Colonic mucosa (tissue), 2 donors: ENCODE results near the gene KANK3. TPM values are rescaled to one million over a fixed set of nuclear protein-coding genes. Genes with fewer than 3 reads are reported as not detected.
A peak's percentile ranks its signal among the peaks of the same experiment; 100 is the strongest.

Source experiments
- microRNA-seq: library from miRNA; unstranded; fragments of <30 nt; microRNA quantifications from one replicate; pipeline ENCODE4, GENCODE V29; 2019
- total RNA-seq, 2 donors: library from RNA; stranded (reverse); fragmentation: NEBNext Ultra II Directional in 1 of 2; extraction: Animal tissue kit (Norgen Biotek cat#: 25700) in 1 of 2; gene quantifications; one replicate each; pipeline ENCODE4 v1.2.1, GENCODE V29; 2021
- donor health status: DM: no; HTN: no; CAD: no.
- donor health status: DM: no; HTN: no; CAD: no.

Gene KANK3
- total RNA-seq, 2 donors from 2014 or later: 1.7 to 2.7 TPM

Small RNAs within 50 kb of the gene (microRNA-seq; reads per million reads assigned to microRNA genes)
- gene MIR4999: 7.2 reads per million, percentile 7 among the genes with 10 or more reads in this experiment

Other genes starting within 250 kb of the KANK3 start
- gene FBN3, start 193.7 kb downstream of the KANK3 start, total RNA-seq: under 1 TPM in 1 of 2 donors, not detected in 1; 0.05 TPM
- gene CERS4, start 133.9 kb downstream of the KANK3 start, total RNA-seq: 1 to 10 TPM; 2.9 to 5.3 TPM
- 100 to 1,000 TPM in 1 of 2 donors, 10 to 100 TPM in 1; 34.1 to 154 TPM for gene CD320, start 34.9 kb downstream of the KANK3 start, total RNA-seq
- gene NDUFA7, start 21.9 kb downstream of the KANK3 start, total RNA-seq: 10 to 100 TPM; 57.4 to 58.3 TPM
- 1,000 to 10,000 TPM; 1,587 to 1,854 TPM for gene RPS28, start 21.8 kb downstream of the KANK3 start, total RNA-seq
- gene ANGPTL4, start 20.9 kb upstream of the KANK3 start, total RNA-seq: 1 to 10 TPM; 7.7 to 8.1 TPM
- gene RAB11B, start 47.1 kb upstream of the KANK3 start, total RNA-seq: 100 to 1,000 TPM; 117 to 127 TPM
- gene MARCHF2, start 70.0 kb upstream of the KANK3 start, total RNA-seq: 10 to 100 TPM; 18.8 to 33.1 TPM
- gene HNRNPM, start 101.7 kb upstream of the KANK3 start, total RNA-seq: 100 to 1,000 TPM; 122 to 339 TPM
- gene PRAM1, start 159.4 kb upstream of the KANK3 start, total RNA-seq: under 1 TPM; 0.49 to 0.96 TPM
- 10 to 100 TPM; 19.5 to 31.9 TPM for gene ZNF414, start 170.9 kb upstream of the KANK3 start, total RNA-seq
- gene MYO1F, start 234.2 kb upstream of the KANK3 start, total RNA-seq: 1 to 10 TPM; 4.7 to 9.1 TPM